ENCODE measurements around the gene AP2S1.

Gene AP2S1

GRCh38 chr19:46788262-46788967 lies 62.2 kb downstream of the AP2S1 start, which contains the start of gene SLC1A5:
TSS of gene SLC1A5 (minus strand) at chr19:46788594. CDS start at chr19:46787965, 629 bp downstream.
- TF ChIP-seq EGR1 (IDR thresholded peaks at IDR 0.05), result no peak
- 0 out of 2 replicates have a peak, but pooled peaks have one; percentile 25 for TF ChIP-seq EP300 (IDR thresholded peaks at IDR 0.05; ENCODE audit: borderline replicate concordance)
- 0 out of 2 replicates have a peak, but pooled peaks have one; percentile 25 for TF ChIP-seq TEAD4 (IDR thresholded peaks at IDR 0.05)
- TF ChIP-seq TAF1 (IDR thresholded peaks at IDR 0.05; ENCODE audit: low read depth), result peak; percentile 99
- TF ChIP-seq TCF12 (IDR thresholded peaks at IDR 0.05; ENCODE audit: low read depth), result peak; percentile 70; the same call in 1 of the 2 replicates
- peak; percentile 66; the same call in 1 of the 2 replicates for TF ChIP-seq YY1 (IDR thresholded peaks at IDR 0.05; ENCODE audit: low read depth)
- no peak for TF ChIP-seq ZBTB7A (IDR thresholded peaks at IDR 0.05; ENCODE audit: low read depth)
- TF ChIP-seq, protein P1, sequence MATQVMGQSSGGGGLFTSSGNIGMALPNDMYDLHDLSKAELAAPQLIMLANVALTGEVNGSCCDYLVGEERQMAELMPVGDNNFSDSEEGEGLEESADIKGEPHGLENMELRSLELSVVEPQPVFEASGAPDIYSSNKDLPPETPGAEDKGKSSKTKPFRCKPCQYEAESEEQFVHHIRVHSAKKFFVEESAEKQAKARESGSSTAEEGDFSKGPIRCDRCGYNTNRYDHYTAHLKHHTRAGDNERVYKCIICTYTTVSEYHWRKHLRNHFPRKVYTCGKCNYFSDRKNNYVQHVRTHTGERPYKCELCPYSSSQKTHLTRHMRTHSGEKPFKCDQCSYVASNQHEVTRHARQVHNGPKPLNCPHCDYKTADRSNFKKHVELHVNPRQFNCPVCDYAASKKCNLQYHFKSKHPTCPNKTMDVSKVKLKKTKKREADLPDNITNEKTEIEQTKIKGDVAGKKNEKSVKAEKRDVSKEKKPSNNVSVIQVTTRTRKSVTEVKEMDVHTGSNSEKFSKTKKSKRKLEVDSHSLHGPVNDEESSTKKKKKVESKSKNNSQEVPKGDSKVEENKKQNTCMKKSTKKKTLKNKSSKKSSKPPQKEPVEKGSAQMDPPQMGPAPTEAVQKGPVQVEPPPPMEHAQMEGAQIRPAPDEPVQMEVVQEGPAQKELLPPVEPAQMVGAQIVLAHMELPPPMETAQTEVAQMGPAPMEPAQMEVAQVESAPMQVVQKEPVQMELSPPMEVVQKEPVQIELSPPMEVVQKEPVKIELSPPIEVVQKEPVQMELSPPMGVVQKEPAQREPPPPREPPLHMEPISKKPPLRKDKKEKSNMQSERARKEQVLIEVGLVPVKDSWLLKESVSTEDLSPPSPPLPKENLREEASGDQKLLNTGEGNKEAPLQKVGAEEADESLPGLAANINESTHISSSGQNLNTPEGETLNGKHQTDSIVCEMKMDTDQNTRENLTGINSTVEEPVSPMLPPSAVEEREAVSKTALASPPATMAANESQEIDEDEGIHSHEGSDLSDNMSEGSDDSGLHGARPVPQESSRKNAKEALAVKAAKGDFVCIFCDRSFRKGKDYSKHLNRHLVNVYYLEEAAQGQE (IDR thresholded peaks at IDR 0.05; ENCODE audit: low read depth), result no peak
- TF ChIP-seq, protein P2, sequence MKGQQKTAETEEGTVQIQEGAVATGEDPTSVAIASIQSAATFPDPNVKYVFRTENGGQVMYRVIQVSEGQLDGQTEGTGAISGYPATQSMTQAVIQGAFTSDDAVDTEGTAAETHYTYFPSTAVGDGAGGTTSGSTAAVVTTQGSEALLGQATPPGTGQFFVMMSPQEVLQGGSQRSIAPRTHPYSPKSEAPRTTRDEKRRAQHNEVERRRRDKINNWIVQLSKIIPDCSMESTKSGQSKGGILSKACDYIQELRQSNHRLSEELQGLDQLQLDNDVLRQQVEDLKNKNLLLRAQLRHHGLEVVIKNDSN (IDR thresholded peaks at IDR 0.05), result 0 out of 2 replicates have a peak, but pooled peaks have one; percentile 9
- no peak for TF ChIP-seq RAD21 (IDR thresholded peaks at IDR 0.05; ENCODE audit: low read depth)
- peak; percentile 49 for TF ChIP-seq NFIC (IDR thresholded peaks at IDR 0.05)
- peak; percentile 97 for TF ChIP-seq MAX (IDR thresholded peaks at IDR 0.05)
